Measurements from ENCODE around the gene TSGA10IP.

The TSGA10IP gene

GRCh38 chr11:65992056-65992455 is 46.8 kb downstream of the TSGA10IP start:
- H2AFZ ChIP-seq (ENCODE audit: low read length, unreplicated experiment), result no peak overlapping the region
- H3K36me3 ChIP-seq (ENCODE audit: insufficient read depth, low read length), result peaks cover 2% of the 10 kb centered on the region; the same call in 1 of the 2 replicates
- H3K4me3 ChIP-seq (ENCODE audit: low read depth, low read length), result no peak overlapping the region
- H3K27me3 ChIP-seq (ENCODE audit: insufficient read depth, low read length), result no peaks in the 10 kb centered on the region
- H3K4me1 ChIP-seq (ENCODE audit: control insufficient read depth, insufficient read depth, low read length, unreplicated experiment), result no peaks in the 10 kb centered on the region
- H3K79me2 ChIP-seq (ENCODE audit: control insufficient read depth, insufficient read depth, low read length, unreplicated experiment), result no peaks in the 10 kb centered on the region
- no peak overlapping the region for H3K27ac ChIP-seq (ENCODE audit: low read depth, low read length)

DNA sequence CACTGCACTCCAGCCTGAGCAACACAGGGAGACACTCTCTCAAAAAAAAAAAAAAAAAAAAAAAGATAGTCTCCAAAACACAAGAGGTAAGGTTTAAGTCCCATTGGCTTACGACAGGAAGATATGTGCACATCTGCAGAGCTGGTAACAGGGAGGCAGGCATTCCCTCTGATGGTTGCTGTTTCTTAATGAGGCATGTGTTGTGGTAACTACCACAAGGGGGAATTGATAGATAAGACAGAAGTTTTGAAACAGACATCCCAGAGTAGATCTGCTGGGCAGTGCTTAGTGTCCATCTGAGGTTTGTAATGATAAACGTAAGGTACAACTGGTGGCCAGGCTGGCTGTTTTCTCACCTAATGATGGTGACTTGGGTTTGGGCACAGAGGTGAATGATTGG is 52.0 kb downstream of the TSGA10IP start:
- H3K4me3 ChIP-seq (ENCODE audit: low read depth, low read length), result no peak overlapping the region
- H2AFZ ChIP-seq (ENCODE audit: low read length, unreplicated experiment), result no peak overlapping the region
- no peaks in the 10 kb centered on the region for H3K27me3 ChIP-seq (ENCODE audit: insufficient read depth, low read length)
- peaks cover 29% of the 10 kb centered on the region for H3K36me3 ChIP-seq (ENCODE audit: insufficient read depth, low read length)
- peaks cover 9% of the 10 kb centered on the region for H3K4me1 ChIP-seq (ENCODE audit: control insufficient read depth, insufficient read depth, low read length, unreplicated experiment)
- H3K27ac ChIP-seq (ENCODE audit: low read depth, low read length), result no peak overlapping the region
- peaks cover 24% of the 10 kb centered on the region for H3K79me2 ChIP-seq (ENCODE audit: control insufficient read depth, insufficient read depth, low read length, unreplicated experiment)

DNA sequence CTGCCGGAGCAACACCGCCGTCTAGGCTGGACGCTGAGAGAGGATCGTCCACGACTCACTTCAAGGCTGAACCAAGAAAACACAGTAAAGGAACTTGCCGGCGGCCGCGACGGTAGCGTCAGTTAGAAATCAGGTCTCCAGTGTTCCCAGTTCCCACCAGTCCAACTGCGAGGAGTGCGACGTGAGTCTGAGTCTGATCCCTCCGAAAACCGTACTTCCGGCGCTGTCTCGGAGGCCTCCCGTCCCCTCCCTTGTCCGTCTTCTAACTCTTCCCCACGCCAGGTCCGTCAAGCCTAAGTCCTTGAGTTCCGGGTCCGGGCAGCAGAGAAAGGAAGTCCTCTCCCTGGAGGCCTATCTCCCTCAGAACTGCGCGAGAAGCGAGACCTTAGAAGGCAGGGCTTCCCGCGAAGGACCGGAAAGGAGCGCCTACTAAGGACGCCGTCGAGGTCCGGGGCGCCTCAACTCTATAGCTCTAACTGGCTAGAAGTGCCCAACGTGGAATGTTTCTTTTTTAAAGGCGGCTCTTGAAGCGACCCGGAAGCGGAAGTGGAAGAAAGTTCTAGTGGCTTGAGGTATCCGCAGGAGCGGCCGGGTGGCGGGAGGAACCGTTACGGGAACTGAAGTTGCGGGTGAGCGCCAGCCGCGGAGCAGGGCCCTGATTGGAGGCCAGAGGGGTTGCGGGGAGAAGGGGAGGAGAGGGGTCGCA is 56.8 kb downstream of the TSGA10IP start, which contains the start of the genes BANF1 and EIF1AD:
BANF1 (plus strand) TSS at position 562 of the 706 bp plus-strand sequence. CDS start 748 bp downstream, outside the sequence.
EIF1AD (minus strand) TSS at position 216 of the 706 bp plus-strand sequence. CDS start 1,768 bp downstream, outside the sequence.
- peak within 1 kb of the TSS; percentile 89 for H3K27ac ChIP-seq (ENCODE audit: low read depth, low read length)
- peaks cover 38% of the 10 kb centered on the region for H3K79me2 ChIP-seq (ENCODE audit: control insufficient read depth, insufficient read depth, low read length, unreplicated experiment)
- peaks cover 34% of the 10 kb centered on the region for H3K36me3 ChIP-seq (ENCODE audit: insufficient read depth, low read length)
- peaks cover 16% of the 10 kb centered on the region for H3K4me1 ChIP-seq (ENCODE audit: control insufficient read depth, insufficient read depth, low read length, unreplicated experiment)
- H3K4me3 ChIP-seq (ENCODE audit: low read depth, low read length), result peak within 1 kb of the TSS; percentile 95
- H3K27me3 ChIP-seq (ENCODE audit: insufficient read depth, low read length), result no peaks in the 10 kb centered on the region
- peak within 1 kb of the TSS; percentile 90 for H2AFZ ChIP-seq (ENCODE audit: low read length, unreplicated experiment)

DNA sequence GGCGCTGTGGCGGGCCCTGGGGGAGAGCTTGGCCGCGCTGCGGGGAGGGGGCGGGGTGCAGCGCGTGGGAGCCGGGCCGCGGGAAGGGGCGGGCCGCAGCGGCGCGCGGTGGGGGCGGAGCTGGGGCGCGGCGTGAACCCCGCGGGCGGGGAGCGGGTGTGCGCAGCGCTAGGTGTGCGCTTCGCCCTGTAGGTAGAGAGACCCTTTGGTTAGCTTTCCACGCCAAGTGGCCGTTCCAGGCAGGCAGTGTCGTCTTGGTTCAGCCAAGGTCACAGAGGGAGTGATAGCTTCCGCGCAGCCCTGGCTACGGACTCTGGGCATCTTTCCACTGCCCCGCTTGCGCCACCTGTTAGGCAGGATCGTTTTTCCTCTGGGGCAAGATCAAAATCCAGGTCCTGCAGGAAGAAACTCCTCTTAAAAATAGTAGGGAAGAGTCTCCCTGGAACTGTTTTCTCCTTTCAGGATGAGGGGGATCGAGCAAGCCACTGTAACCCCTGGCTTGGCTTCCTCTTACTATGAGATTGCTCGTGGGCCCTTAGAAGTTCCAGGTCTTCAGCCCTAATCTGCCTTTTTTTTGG is 57.5 kb downstream of the TSGA10IP start:
- peak overlapping the region; percentile 89 for H3K27ac ChIP-seq (ENCODE audit: low read depth, low read length)
- no peaks in the 10 kb centered on the region for H3K27me3 ChIP-seq (ENCODE audit: insufficient read depth, low read length)
- H2AFZ ChIP-seq (ENCODE audit: low read length, unreplicated experiment), result peak overlapping the region; percentile 90
- peak overlapping the region; percentile 95 for H3K4me3 ChIP-seq (ENCODE audit: low read depth, low read length)
- peaks cover 18% of the 10 kb centered on the region for H3K4me1 ChIP-seq (ENCODE audit: control insufficient read depth, insufficient read depth, low read length, unreplicated experiment)
- H3K79me2 ChIP-seq (ENCODE audit: control insufficient read depth, insufficient read depth, low read length, unreplicated experiment), result peaks cover 38% of the 10 kb centered on the region
- H3K36me3 ChIP-seq (ENCODE audit: insufficient read depth, low read length), result peaks cover 29% of the 10 kb centered on the region

DNA sequence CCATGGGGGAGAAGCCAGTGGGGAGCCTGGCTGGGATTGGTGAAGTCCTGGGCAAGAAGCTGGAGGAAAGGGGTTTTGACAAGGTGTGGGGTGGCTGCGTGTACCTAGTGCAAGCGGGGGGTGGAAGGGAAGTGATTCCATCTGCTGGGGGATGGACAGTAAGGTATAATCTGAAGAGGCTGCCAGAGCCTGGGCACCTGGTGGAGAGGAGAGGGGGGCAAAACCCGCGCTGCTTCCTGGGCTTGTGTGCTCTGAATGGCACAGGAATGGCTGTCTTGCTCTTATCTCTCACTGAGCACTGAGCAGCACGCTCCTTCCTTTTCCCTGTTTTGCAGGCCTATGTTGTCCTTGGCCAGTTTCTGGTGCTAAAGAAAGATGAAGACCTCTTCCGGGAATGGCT is 58.0 kb downstream of the TSGA10IP start:
- Histone ChIP-seq H3K27me3 (ENCODE audit: insufficient read depth, low read length) (no peaks in the 10 kb centered on the region), H3K36me3 (ENCODE audit: insufficient read depth, low read length) (peaks cover 24% of the 10 kb centered on the region), H3K27ac (ENCODE audit: low read depth, low read length) (no peak overlapping the region), H2AFZ (ENCODE audit: low read length, unreplicated experiment) (no peak overlapping the region), H3K4me1 (ENCODE audit: control insufficient read depth, insufficient read depth, low read length, unreplicated experiment) (peaks cover 18% of the 10 kb centered on the region), H3K4me3 (ENCODE audit: low read depth, low read length) (peak overlapping the region; percentile 95), H3K79me2 (ENCODE audit: control insufficient read depth, insufficient read depth, low read length, unreplicated experiment) (peaks cover 38% of the 10 kb centered on the region)

DNA sequence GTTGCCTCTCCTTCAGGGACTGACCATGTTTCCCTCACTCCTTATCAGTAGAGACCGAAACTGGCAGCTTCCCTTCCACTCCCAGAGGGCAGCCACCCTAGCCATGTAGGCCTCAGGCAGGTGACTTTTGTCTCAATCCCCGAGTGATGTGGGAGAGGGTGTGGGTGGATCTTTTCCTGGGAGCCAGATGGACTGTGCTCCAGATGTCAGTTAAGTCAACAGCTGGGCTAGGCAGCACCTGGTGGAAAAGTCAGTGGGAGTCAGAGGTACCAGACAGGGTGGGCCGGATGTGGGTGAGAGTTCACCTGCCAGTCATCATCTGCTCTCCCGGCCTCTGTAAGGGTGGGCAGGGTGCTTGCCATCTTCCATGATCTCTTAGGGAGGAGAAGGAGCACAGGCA is 58.9 kb downstream of the TSGA10IP start:
- H2AFZ ChIP-seq (ENCODE audit: low read length, unreplicated experiment), result no peak overlapping the region

DNA sequence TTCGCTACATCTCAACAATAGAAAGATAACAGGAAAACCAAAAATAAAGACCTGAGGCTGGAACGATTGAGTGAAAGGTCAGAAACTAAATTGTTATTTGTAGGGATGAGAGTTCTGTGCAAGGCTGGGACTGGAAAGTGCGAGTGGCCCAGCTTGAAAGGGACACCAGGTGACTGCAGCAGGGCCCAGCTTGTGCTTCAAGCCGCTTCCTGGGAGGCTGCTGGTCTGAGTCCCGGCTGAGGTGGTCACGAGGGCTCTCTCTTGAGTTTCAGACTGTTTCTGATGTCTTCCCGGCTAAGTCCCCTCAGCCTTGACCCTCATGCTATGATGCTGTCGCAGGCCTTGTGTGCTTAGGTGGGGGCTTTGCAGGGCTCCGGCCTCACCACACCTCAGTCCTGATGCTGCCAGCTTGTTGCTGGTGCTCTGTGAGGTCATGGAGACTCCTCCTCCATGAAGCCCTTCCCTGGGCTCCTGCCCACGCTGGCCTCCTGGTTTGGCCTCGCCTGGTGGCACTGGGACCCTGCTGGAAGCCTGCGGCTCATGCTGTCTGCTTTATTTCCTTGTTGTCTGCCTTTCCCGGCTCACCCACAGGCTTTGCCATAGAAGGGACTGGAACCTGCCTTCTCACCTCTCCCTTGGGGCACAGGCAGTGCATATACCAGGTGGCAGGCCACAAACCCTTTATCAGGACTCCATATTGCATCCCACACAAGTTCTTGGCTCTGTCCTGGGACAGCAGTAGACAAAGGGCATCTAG is 61.0 kb downstream of the TSGA10IP start:
- no peak overlapping the region for H3K27ac ChIP-seq (ENCODE audit: low read depth, low read length)

More for the DNA sequence above, 58.9 kb downstream of the TSGA10IP start:
- no peak overlapping the region for H3K4me3 ChIP-seq (ENCODE audit: low read depth, low read length)
- H3K4me1 ChIP-seq (ENCODE audit: control insufficient read depth, insufficient read depth, low read length, unreplicated experiment), result peaks cover 23% of the 10 kb centered on the region
- no peaks in the 10 kb centered on the region for H3K27me3 ChIP-seq (ENCODE audit: insufficient read depth, low read length)
- H3K27ac ChIP-seq (ENCODE audit: low read depth, low read length), result no peak overlapping the region
- peaks cover 37% of the 10 kb centered on the region for H3K79me2 ChIP-seq (ENCODE audit: control insufficient read depth, insufficient read depth, low read length, unreplicated experiment)
- peaks cover 16% of the 10 kb centered on the region for H3K36me3 ChIP-seq (ENCODE audit: insufficient read depth, low read length)

GRCh38 chr11:66006891-66007176 is 61.6 kb downstream of the TSGA10IP start:
- Histone ChIP-seq H3K27ac (ENCODE audit: low read depth, low read length) (no peak overlapping the region), H3K4me3 (ENCODE audit: low read depth, low read length) (no peak overlapping the region), H3K79me2 (ENCODE audit: control insufficient read depth, insufficient read depth, low read length, unreplicated experiment) (peaks cover 15% of the 10 kb centered on the region), H2AFZ (ENCODE audit: low read length, unreplicated experiment) (no peak overlapping the region), H3K27me3 (ENCODE audit: insufficient read depth, low read length) (peaks cover 4% of the 10 kb centered on the region; the same call in 1 of the 2 replicates), H3K36me3 (ENCODE audit: insufficient read depth, low read length) (peaks cover 5% of the 10 kb centered on the region; the same call in 1 of the 2 replicates), H3K4me1 (ENCODE audit: control insufficient read depth, insufficient read depth, low read length, unreplicated experiment) (peaks cover 14% of the 10 kb centered on the region)

More for the DNA sequence above, 61.0 kb downstream of the TSGA10IP start:
- H3K36me3 ChIP-seq (ENCODE audit: insufficient read depth, low read length), result peaks cover 5% of the 10 kb centered on the region; the same call in 1 of the 2 replicates
- peaks cover 20% of the 10 kb centered on the region for H3K79me2 ChIP-seq (ENCODE audit: control insufficient read depth, insufficient read depth, low read length, unreplicated experiment)
- H3K4me3 ChIP-seq (ENCODE audit: low read depth, low read length), result no peak overlapping the region
- no peak overlapping the region for H2AFZ ChIP-seq (ENCODE audit: low read length, unreplicated experiment)
- no peaks in the 10 kb centered on the region for H3K27me3 ChIP-seq (ENCODE audit: insufficient read depth, low read length)
- peaks cover 14% of the 10 kb centered on the region for H3K4me1 ChIP-seq (ENCODE audit: control insufficient read depth, insufficient read depth, low read length, unreplicated experiment)

GRCh38 chr11:66007201-66007634 is 61.9 kb downstream of the TSGA10IP start:
- Histone ChIP-seq H3K4me1 (ENCODE audit: control insufficient read depth, insufficient read depth, low read length, unreplicated experiment) (peaks cover 14% of the 10 kb centered on the region), H3K27ac (ENCODE audit: low read depth, low read length) (no peak overlapping the region), H3K27me3 (ENCODE audit: insufficient read depth, low read length) (peaks cover 4% of the 10 kb centered on the region; the same call in 1 of the 2 replicates)

GRCh38 chr11:66008095-66008467 is 62.8 kb downstream of the TSGA10IP start:
- H3K36me3 ChIP-seq (ENCODE audit: insufficient read depth, low read length), result peaks cover 5% of the 10 kb centered on the region; the same call in 1 of the 2 replicates
- H3K4me1 ChIP-seq (ENCODE audit: control insufficient read depth, insufficient read depth, low read length, unreplicated experiment), result peaks cover 19% of the 10 kb centered on the region
- no peak overlapping the region for H2AFZ ChIP-seq (ENCODE audit: low read length, unreplicated experiment)
- H3K79me2 ChIP-seq (ENCODE audit: control insufficient read depth, insufficient read depth, low read length, unreplicated experiment), result peaks cover 9% of the 10 kb centered on the region
- peaks cover 4% of the 10 kb centered on the region; the same call in 1 of the 2 replicates for H3K27me3 ChIP-seq (ENCODE audit: insufficient read depth, low read length)
- no peak overlapping the region for H3K4me3 ChIP-seq (ENCODE audit: low read depth, low read length)
- no peak overlapping the region for H3K27ac ChIP-seq (ENCODE audit: low read depth, low read length)

More at GRCh38 chr11:66007201-66007634, 61.9 kb downstream of the TSGA10IP start:
- H2AFZ ChIP-seq (ENCODE audit: low read length, unreplicated experiment), result no peak overlapping the region
- no peak overlapping the region for H3K4me3 ChIP-seq (ENCODE audit: low read depth, low read length)
- H3K36me3 ChIP-seq (ENCODE audit: insufficient read depth, low read length), result peaks cover 5% of the 10 kb centered on the region; the same call in 1 of the 2 replicates
- peaks cover 14% of the 10 kb centered on the region for H3K79me2 ChIP-seq (ENCODE audit: control insufficient read depth, insufficient read depth, low read length, unreplicated experiment)

Data from ACC112 (cell line).